ENCODE measurements around the gene MT2A. TPM values are rescaled to one million over a fixed set of nuclear protein-coding genes. Genes with fewer than 3 reads are reported as not detected.

The MT2A gene
- total and polyA plus RNA-seq, 2 experiments from 2014 or later, result 211 to 3,441 TPM

DNA sequence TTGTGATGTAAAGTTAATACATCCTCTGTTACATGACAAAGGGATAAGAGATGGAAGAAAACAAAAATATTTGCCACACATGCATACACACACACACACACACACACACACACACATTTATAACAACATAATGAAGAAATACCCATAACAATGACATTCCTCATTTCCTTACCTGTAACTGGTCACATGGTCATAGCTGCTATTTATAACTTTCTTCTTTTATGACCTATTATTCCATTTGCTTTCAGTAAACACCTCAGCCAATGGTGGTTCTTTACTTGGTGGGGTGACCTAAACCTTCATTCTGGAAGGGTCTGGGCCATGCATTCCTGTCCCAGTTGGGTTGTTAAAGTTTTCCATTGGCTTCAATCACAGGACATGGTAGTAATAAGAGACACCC lies 5.3 kb downstream of the MT2A start:
- peaks cover 62% of the 10 kb centered on the region for H3F3A ChIP-seq (ENCODE audit: insufficient read depth)
- H3K9me2 ChIP-seq (ENCODE audit: insufficient read depth), result no peaks in the 10 kb centered on the region
- H3K27me3 ChIP-seq (replicated peaks; ENCODE audit: insufficient read depth), result no peaks in the 10 kb centered on the region
- no peak for DNase-seq
- H3K4me3 ChIP-seq, result no peak overlapping the region
- no peak overlapping the region for H3K27ac ChIP-seq
- peaks cover 62% of the 10 kb centered on the region for H3K4me1 ChIP-seq (ENCODE audit: insufficient read depth)
- H3K36me3 ChIP-seq (ENCODE audit: low read depth), result no peaks in the 10 kb centered on the region
- H2AFZ ChIP-seq, result no peak overlapping the region
- H3K79me2 ChIP-seq (ENCODE audit: insufficient read depth), result peaks cover 10% of the 10 kb centered on the region; the same call in 1 of the 2 replicates
- in situ Hi-C loops (cut with MboI), result no loop called here
- no peaks in the 10 kb centered on the region for H3K9me3 ChIP-seq (ENCODE audit: low read depth)
- no peak overlapping the region for H3K9ac ChIP-seq
- H4K20me1 ChIP-seq (ENCODE audit: insufficient read depth), result no peaks in the 10 kb centered on the region
- TF ChIP-seq EZH2 (IDR thresholded peaks at IDR 0.05; ENCODE audit: insufficient read depth, poor library complexity, severe bottlenecking) (no peak), EZH2phosphoT487 (IDR thresholded peaks at IDR 0.05; ENCODE audit: insufficient read depth, low read depth) (no peak)
- no peak overlapping the region for H3K4me2 ChIP-seq (ENCODE audit: unreplicated experiment)

DNA sequence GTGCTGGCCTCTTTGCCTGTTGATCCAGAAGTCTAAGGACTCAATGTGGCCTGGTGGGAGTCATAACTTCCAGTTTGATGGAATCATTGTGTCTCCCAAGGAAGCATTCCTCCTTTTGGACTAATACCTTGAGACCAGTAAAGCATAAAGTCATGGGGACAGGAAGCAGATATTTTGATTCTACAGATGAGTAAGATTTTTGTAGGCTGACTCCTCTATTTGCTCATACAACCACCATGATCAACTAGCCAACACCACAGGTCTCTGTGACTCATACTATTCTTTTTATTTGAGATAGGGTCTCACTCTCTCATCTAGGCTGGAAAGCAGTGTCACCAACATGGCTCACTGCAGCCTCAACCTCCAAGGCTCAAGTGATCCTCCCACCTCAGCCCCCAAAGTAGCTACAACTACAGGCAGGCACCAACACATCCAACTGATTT lies 6.2 kb downstream of the MT2A start:
- in situ Hi-C loops (cut with MboI), result no loop called here

GRCh38 chr16:56615353-56615752 lies 7.0 kb downstream of the MT2A start:
- Histone ChIP-seq H4K20me1 (ENCODE audit: insufficient read depth) (no peaks in the 10 kb centered on the region), H3K27me3 (replicated peaks; ENCODE audit: insufficient read depth) (no peaks in the 10 kb centered on the region), H3K9me2 (ENCODE audit: insufficient read depth) (no peaks in the 10 kb centered on the region), H3K79me2 (ENCODE audit: insufficient read depth) (0 out of 2 replicates have a peak, but pooled peaks cover 3% of the 10 kb centered on the region), H3K36me3 (ENCODE audit: low read depth) (no peaks in the 10 kb centered on the region), H3K4me1 (ENCODE audit: insufficient read depth) (peaks cover 58% of the 10 kb centered on the region), H3K4me2 (ENCODE audit: unreplicated experiment) (no peak overlapping the region), H2AFZ (no peak overlapping the region), H3K9me3 (ENCODE audit: low read depth) (no peaks in the 10 kb centered on the region), H3K9ac (no peak overlapping the region), H3F3A (ENCODE audit: insufficient read depth) (peaks cover 47% of the 10 kb centered on the region), H3K4me3 (no peak overlapping the region), H3K27ac (peak overlapping the region; percentile 74)
- peak; percentile 72 for DNase-seq
- in situ Hi-C loops (cut with MboI), result no loop called here
- TF ChIP-seq EZH2 (IDR thresholded peaks at IDR 0.05; ENCODE audit: insufficient read depth, poor library complexity, severe bottlenecking) (no peak), EZH2phosphoT487 (IDR thresholded peaks at IDR 0.05; ENCODE audit: insufficient read depth, low read depth) (no peak)
- WGBS, 2 experiments (ENCODE audit: low coverage in 1 of 2, low lambda C conversion rate in 2 of 2, missing lambda C conversion rate in 2 of 2), result 65 to 69% methylated on average over 3 of the region's 3 CpGs

More for the DNA sequence above, 6.2 kb downstream of the MT2A start:
- Histone ChIP-seq H3K27ac (peak overlapping the region; percentile 74), H2AFZ (no peak overlapping the region), H3K4me1 (ENCODE audit: insufficient read depth) (peaks cover 62% of the 10 kb centered on the region), H3K4me3 (no peak overlapping the region), H4K20me1 (ENCODE audit: insufficient read depth) (no peaks in the 10 kb centered on the region), H3K36me3 (ENCODE audit: low read depth) (no peaks in the 10 kb centered on the region), H3K4me2 (ENCODE audit: unreplicated experiment) (no peak overlapping the region), H3K79me2 (ENCODE audit: insufficient read depth) (0 out of 2 replicates have a peak, but pooled peaks cover 3% of the 10 kb centered on the region), H3K27me3 (replicated peaks; ENCODE audit: insufficient read depth) (no peaks in the 10 kb centered on the region), H3K9ac (no peak overlapping the region), H3K9me2 (ENCODE audit: insufficient read depth) (no peaks in the 10 kb centered on the region), H3F3A (ENCODE audit: insufficient read depth) (peaks cover 54% of the 10 kb centered on the region), H3K9me3 (ENCODE audit: low read depth) (no peaks in the 10 kb centered on the region)
- peak; percentile 74 for DNase-seq
- no peak for TF ChIP-seq EZH2phosphoT487 (IDR thresholded peaks at IDR 0.05; ENCODE audit: insufficient read depth, low read depth)
- no peak for TF ChIP-seq EZH2 (IDR thresholded peaks at IDR 0.05; ENCODE audit: insufficient read depth, poor library complexity, severe bottlenecking)

- 56 to 62% methylated on average over 22 to 23 of the region's 23 CpGs for WGBS, 2 experiments (ENCODE audit: low coverage in 1 of 2, low lambda C conversion rate in 2 of 2, missing lambda C conversion rate in 2 of 2)
- no peaks in the 10 kb centered on the region for H3K79me2 ChIP-seq (ENCODE audit: insufficient read depth)
- H3K27ac ChIP-seq, result no peak overlapping the region; the same call in 1 of the 2 replicates
- in situ Hi-C loops (cut with MboI), result no loop called here
- H3K9ac ChIP-seq, result peak overlapping the region; percentile 65
- H4K20me1 ChIP-seq (ENCODE audit: insufficient read depth), result no peaks in the 10 kb centered on the region
- peaks cover 45% of the 10 kb centered on the region for H3K4me1 ChIP-seq (ENCODE audit: insufficient read depth)
- peak overlapping the region; percentile 68 for H3K4me3 ChIP-seq
- H3K36me3 ChIP-seq (ENCODE audit: low read depth), result no peaks in the 10 kb centered on the region
- no peak for TF ChIP-seq EZH2phosphoT487 (IDR thresholded peaks at IDR 0.05; ENCODE audit: insufficient read depth, low read depth)
- TF ChIP-seq EZH2 (IDR thresholded peaks at IDR 0.05; ENCODE audit: insufficient read depth, poor library complexity, severe bottlenecking), result no peak
- H2AFZ ChIP-seq, result peak overlapping the region; percentile 97
- H3F3A ChIP-seq (ENCODE audit: insufficient read depth), result peaks cover 34% of the 10 kb centered on the region
- H3K27me3 ChIP-seq (replicated peaks; ENCODE audit: insufficient read depth), result no peaks in the 10 kb centered on the region
- H3K4me2 ChIP-seq (ENCODE audit: unreplicated experiment), result peak overlapping the region; percentile 93
- H3K9me2 ChIP-seq (ENCODE audit: insufficient read depth), result no peaks in the 10 kb centered on the region
- no peaks in the 10 kb centered on the region for H3K9me3 ChIP-seq (ENCODE audit: low read depth)
- DNase-seq, result no peak
These were observed 8.3 kb downstream of the MT2A start for GRCh38 chr16:56616608-56617211.

Measured in GM23248 (cell line).